GM23338 (cell line): ENCODE measurements around the gene RGS7.

Experiments
- CTCF ChIP-seq, 2 experiments: fragments of 200-600 bp in 1 of 2; sonication (generic) in 1 of 2; conservative IDR thresholded peaks; 2 replicates each; pipeline versions ENCODE4 v1.5.1 to v1.6.1; 2016 to 2017; ENCODE audit warnings: antibody characterized with exemption in 2 of 2, low read depth in 2 of 2, mild to moderate bottlenecking in 2 of 2, moderate library complexity in 1 of 2
- EZH2phosphoT487 ChIP-seq: fragments of 200-600 bp; sonication (generic); IDR thresholded peaks from one replicate; pipeline ENCODE4 v1.8.1; 2018; ENCODE audit warnings: antibody characterized with exemption; ENCODE audit not compliant: unreplicated experiment
- REST ChIP-seq: IDR thresholded peaks from one replicate; pipeline ENCODE4 v1.6.1; 2018; ENCODE audit warnings: antibody characterized with exemption; ENCODE audit not compliant: unreplicated experiment
- STAT1 ChIP-seq: IDR thresholded peaks from one replicate; pipeline ENCODE4 v1.6.1; 2016; ENCODE audit warnings: antibody characterized with exemption; ENCODE audit not compliant: unreplicated experiment

- TF ChIP-seq CTCF (conservative IDR thresholded peaks at IDR 0.05; ENCODE audit: low read depth in 2 of 2): no peak
- no peak for TF ChIP-seq STAT1
- TF ChIP-seq REST: no peak
- TF ChIP-seq EZH2phosphoT487: no peak
These were observed 25.0 kb downstream of the RGS7 start for GRCh38 chr1:241332037-241332409.
